ENCODE results near the gene UBAP1. TPM values are rescaled to one million over a fixed set of nuclear protein-coding genes. Genes with fewer than 3 reads are reported as not detected.
A peak's percentile ranks its signal among the peaks of the same experiment; 100 is the strongest.

UBAP1 gene
- total RNA-seq (2014; rRNA removed; shearing (Covaris generic)) = 17.9 and 19.4 TPM in 2 replicates

DNA sequence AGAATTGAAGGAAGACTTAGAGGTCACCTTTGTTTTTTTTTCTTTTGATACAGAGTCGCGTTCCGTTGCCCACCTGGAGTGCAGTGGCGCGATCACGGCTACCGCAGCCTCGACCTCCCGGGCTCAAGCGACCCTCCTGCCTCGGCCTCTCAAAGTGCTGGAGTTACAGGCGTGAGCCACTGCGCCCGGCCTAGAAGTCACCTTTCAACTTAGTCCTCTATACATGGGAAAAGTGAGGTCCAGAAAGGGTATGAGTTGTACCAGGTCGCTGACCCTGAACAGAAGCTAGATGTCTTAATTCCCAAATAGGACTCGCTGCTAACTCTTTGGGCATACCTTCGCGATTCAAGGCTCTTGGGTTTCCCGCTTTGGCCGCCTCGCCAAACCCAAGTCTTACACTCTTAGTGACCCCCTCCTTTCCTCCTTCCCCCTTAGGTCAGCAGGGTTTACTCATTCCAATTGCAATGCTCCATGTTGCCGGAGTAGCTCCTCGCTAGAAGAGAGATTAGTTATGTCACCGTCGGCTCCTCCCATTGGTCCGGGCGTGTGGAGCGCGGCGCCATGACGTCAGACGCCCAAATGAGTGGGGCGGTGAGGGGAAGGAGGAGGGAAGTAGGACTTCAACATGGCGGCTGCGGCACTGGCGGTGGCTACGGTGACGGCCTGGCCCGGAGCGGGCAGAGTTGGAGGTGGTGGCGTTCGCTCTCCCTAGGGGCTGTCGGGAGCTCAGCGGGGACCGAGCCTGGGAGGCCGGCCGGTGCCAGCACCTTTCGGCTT is at the start of gene UBAP1:
Gene UBAP1 (plus strand): TSS at position 608 of the 777 bp plus-strand sequence. CDS start 41,872 bp downstream, outside the sequence.

Small RNA genes lying within 50 kb of the gene (small RNA-seq; reads per million reads assigned to genes)
- gene AL353662.3 (not detected), gene RNA5SP282 (1.3 reads per million, percentile 62 among the genes with 10 or more reads in this experiment), gene RNU2-50P (0.33 reads per million)

Other genes starting within 250 kb of the UBAP1 start
- gene UBAP2, start 130.2 kb upstream of the UBAP1 start, total RNA-seq (2014; rRNA removed; shearing (Covaris generic)) = 8.3 and 12.0 TPM in 2 replicates
- gene DCAF12, start 52.3 kb upstream of the UBAP1 start, total RNA-seq (2014; rRNA removed; shearing (Covaris generic)) = 15.6 and 17.1 TPM in 2 replicates
- 4.5 and 4.6 TPM in 2 replicates for gene KIF24, start 150.2 kb downstream of the UBAP1 start, total RNA-seq (2014; rRNA removed; shearing (Covaris generic))
- 23.8 and 37.5 TPM in 2 replicates for gene NUDT2, start 150.5 kb downstream of the UBAP1 start, total RNA-seq (2014; rRNA removed; shearing (Covaris generic))
- gene MYORG, start 197.9 kb downstream of the UBAP1 start, total RNA-seq (2014; rRNA removed; shearing (Covaris generic)) = 1.0 and 1.2 TPM in 2 replicates